Activated CD8-positive, alpha-beta T cell treated with anti-CD3 and anti-CD28 coated beads for 36 hours (primary cell): ENCODE results near the gene INTS1. TPM values are rescaled to one million over a fixed set of nuclear protein-coding genes. Genes with fewer than 3 reads are reported as not detected.

Experiments
- ATAC-seq: fragments of 200-7000 bp; cut with Tn5 transposase; one replicate; pipeline ENCODE4 v1.10.0; 2021; ENCODE audit warnings: mild to moderate bottlenecking, moderate library complexity
- CTCF ChIA-PET: fragments of 350-600 bp; sonication (Branson Sonifier 250); formaldehyde crosslinking; loops from one replicate; lab custom pipeline; 2021; ENCODE audit warnings: antibody characterized with exemption; lab: Charles Lee
- POLR2A ChIA-PET: fragments of 350-600 bp; sonication (Branson Sonifier 250); formaldehyde crosslinking; loops from one replicate; lab custom pipeline; 2021; ENCODE audit warnings: antibody characterized with exemption; lab: Charles Lee
- DNase-seq: peaks from one replicate; pipeline ENCODE4 v3.0.0-alpha.2; 2020
- H3K27ac Mint-ChIP-seq: one replicate; pipeline ENCODE4 v1.8.0; 2021; ENCODE audit warnings: mild to moderate bottlenecking, mixed read lengths
- H3K27me3 Mint-ChIP-seq: one replicate; pipeline ENCODE4 v1.8.0; 2021; ENCODE audit warnings: mixed read lengths
- H3K36me3 Mint-ChIP-seq: one replicate; pipeline ENCODE4 v1.8.0; 2021; ENCODE audit warnings: low read depth, mixed read lengths
- H3K4me1 Mint-ChIP-seq: one replicate; pipeline ENCODE4 v1.8.0; 2021; ENCODE audit warnings: low read depth, mixed read lengths
- H3K4me3 Mint-ChIP-seq: one replicate; pipeline ENCODE4 v1.8.0; 2021; ENCODE audit warnings: mild to moderate bottlenecking, moderate library complexity, mixed read lengths
- H3K9me3 Mint-ChIP-seq: one replicate; pipeline ENCODE4 v1.8.0; 2021; ENCODE audit warnings: mixed read lengths
- intact Hi-C: fragments of 100-400 bp; cut with micrococcal nuclease; formaldehyde crosslinking; loops from one replicate; pipeline ENCODE4 v1.10.0; 2022
- total RNA-seq, 2 experiments: library from RNA; stranded (reverse); gene quantifications; one replicate each; pipeline ENCODE4 v1.2.3, GENCODE V29; 2021
- TF ChIP-seq, protein P1 (sequence below): fragments of 200-600 bp; IDR thresholded peaks from one replicate; pipeline ENCODE4 v1.8.0; 2022; ENCODE audit warnings: antibody characterized with exemption, mild to moderate bottlenecking

INTS1 gene
- total RNA-seq, 2 experiments from 2014 or later = 100 to 103 TPM

DNA sequence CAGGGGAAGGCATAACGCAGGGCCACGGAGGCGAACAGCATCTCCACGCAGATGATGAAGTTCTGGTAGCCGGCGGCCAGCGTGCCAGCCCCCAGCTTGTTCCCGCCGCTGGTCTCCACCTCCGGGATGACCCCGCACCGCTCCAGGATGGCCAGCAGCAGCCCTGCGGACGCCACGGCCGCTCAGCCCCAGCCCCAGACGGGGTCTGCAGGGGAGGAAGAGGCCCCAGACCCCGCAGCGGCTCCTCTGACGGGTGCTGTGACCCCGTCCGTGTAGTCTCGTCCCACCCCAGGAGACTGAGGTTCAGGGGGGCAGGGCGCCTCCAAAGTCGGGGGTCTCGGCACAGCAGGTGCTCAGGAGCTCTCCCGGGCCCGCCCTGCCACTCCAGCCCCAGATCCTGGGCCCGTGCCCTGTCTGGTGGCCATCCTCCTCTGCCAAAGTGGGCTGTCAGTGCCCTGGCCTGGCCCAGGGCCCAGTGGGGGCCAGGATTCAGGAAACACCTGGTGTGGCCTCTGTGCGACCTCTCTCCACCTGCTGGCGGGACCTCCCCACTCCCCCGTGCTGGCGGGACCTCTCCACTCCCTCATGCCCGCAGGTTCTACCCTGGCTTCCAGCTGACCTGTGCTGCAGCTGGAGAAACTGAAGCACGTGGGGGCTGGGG, 43.7 kb upstream of the INTS1 start:
- POLR2A ChIA-PET = interaction anchor here (0.9 kb wide), 1 partner anchor 14 kb away, joined by 4 read pairs; no protein-coding TSS in a partner anchor

DNA sequence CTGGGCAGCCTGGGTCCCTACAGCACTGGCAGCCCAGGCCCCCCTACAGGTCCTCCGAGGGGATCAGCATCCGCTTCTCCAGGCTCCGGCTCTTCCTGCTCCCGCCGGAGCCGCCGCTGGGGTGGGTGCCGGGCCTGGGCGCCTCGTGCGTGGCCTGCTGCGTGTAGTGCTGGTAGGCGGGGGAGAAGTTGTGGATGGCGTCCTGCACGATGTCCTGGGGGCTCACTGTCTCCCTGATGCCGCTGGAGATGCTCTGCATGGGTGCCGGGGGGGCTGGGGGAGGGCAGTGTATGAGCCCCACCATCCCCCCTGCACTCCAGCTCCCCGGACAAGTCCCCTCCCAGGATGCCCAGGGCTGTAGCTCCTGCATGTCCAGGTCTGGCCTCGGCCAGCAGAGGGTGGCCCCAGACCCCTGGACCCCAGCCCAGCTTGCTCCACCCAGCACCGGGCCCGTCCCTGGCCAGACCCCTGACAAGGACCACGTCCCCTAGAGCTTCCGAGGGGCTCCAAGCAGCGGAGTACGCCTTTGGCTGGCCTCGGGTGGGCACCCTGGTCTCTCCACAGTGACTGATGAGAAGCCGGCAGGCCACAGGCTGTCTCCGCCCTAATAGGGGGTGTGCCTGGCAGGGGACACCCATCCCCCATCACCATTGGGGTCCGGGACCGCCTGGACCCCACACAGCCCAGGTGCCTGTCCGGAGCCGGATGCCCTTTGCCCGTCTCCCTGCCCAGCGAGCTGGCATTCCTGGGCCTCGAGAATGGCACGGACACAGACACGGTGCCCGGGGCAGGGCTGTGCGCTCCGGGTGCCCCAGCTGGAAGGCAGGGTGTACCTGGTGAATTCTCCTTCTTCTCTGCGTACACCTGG, 43.0 kb upstream of the INTS1 start:
- no peak for ATAC-seq
- no peak for DNase-seq
- TF ChIP-seq, protein P1, sequence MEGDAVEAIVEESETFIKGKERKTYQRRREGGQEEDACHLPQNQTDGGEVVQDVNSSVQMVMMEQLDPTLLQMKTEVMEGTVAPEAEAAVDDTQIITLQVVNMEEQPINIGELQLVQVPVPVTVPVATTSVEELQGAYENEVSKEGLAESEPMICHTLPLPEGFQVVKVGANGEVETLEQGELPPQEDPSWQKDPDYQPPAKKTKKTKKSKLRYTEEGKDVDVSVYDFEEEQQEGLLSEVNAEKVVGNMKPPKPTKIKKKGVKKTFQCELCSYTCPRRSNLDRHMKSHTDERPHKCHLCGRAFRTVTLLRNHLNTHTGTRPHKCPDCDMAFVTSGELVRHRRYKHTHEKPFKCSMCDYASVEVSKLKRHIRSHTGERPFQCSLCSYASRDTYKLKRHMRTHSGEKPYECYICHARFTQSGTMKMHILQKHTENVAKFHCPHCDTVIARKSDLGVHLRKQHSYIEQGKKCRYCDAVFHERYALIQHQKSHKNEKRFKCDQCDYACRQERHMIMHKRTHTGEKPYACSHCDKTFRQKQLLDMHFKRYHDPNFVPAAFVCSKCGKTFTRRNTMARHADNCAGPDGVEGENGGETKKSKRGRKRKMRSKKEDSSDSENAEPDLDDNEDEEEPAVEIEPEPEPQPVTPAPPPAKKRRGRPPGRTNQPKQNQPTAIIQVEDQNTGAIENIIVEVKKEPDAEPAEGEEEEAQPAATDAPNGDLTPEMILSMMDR = no peak
- H3K27ac Mint-ChIP-seq = no peak overlapping the region
- POLR2A ChIA-PET = no interaction called here
- CTCF ChIA-PET = no interaction called here
- H3K36me3 Mint-ChIP-seq = no peaks in the 10 kb centered on the region
- no peaks in the 10 kb centered on the region for H3K9me3 Mint-ChIP-seq
- H3K4me3 Mint-ChIP-seq = no peak overlapping the region
- peaks cover 2% of the 10 kb centered on the region for H3K4me1 Mint-ChIP-seq
- intact Hi-C loops = no loop called here
- no peaks in the 10 kb centered on the region for H3K27me3 Mint-ChIP-seq

More for the DNA sequence above, 43.7 kb upstream of the INTS1 start:
- ATAC-seq (no peak), DNase-seq (no peak)
- CTCF ChIA-PET = no interaction called here
- Mint-ChIP-seq H3K4me3 (no peak overlapping the region), H3K36me3 (no peaks in the 10 kb centered on the region), H3K4me1 (peaks cover 2% of the 10 kb centered on the region), H3K9me3 (no peaks in the 10 kb centered on the region), H3K27me3 (no peaks in the 10 kb centered on the region), H3K27ac (no peak overlapping the region)
- intact Hi-C loops = no loop called here
- TF ChIP-seq, protein P1 = no peak

DNA sequence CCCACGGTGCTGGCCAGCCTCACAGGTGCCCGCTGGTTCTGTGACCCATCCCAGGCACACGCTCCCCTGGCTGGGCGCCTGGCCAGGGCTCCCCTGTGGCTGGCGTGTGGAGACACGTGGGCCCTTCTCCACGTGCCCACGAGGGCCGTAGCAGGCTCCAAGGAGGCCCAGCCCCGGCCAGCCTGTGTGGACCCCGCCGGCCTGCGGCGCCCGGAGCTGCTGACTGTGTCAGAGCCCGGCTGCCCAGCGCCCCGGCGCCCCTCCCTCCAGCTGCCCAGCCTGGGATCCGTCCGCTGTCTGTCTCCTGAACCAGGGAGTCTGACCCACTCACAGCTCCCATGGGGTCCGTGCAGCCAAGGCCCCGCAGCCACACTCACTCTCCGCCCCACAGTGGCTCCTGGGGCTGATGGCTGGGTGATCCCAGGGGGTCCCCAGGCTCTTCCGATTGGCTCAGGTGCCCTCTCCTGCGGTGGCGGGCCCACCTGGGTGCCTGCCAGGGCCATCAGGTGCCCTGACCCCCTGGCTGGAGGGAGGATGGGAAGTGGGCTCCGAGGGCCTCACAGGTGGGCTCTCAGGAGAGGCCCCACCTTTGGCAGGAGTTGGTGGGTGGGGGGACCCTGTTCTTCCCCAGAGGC, 42.2 kb upstream of the INTS1 start:
- Mint-ChIP-seq H3K27me3 (no peaks in the 10 kb centered on the region), H3K4me3 (no peak overlapping the region), H3K36me3 (no peaks in the 10 kb centered on the region), H3K27ac (no peak overlapping the region), H3K9me3 (no peaks in the 10 kb centered on the region), H3K4me1 (peaks cover 2% of the 10 kb centered on the region)
- CTCF ChIA-PET = no interaction called here
- intact Hi-C loops = no loop called here
- POLR2A ChIA-PET = no interaction called here
- TF ChIP-seq, protein P1 = no peak
- DNase-seq (no peak), ATAC-seq (no peak)

DNA sequence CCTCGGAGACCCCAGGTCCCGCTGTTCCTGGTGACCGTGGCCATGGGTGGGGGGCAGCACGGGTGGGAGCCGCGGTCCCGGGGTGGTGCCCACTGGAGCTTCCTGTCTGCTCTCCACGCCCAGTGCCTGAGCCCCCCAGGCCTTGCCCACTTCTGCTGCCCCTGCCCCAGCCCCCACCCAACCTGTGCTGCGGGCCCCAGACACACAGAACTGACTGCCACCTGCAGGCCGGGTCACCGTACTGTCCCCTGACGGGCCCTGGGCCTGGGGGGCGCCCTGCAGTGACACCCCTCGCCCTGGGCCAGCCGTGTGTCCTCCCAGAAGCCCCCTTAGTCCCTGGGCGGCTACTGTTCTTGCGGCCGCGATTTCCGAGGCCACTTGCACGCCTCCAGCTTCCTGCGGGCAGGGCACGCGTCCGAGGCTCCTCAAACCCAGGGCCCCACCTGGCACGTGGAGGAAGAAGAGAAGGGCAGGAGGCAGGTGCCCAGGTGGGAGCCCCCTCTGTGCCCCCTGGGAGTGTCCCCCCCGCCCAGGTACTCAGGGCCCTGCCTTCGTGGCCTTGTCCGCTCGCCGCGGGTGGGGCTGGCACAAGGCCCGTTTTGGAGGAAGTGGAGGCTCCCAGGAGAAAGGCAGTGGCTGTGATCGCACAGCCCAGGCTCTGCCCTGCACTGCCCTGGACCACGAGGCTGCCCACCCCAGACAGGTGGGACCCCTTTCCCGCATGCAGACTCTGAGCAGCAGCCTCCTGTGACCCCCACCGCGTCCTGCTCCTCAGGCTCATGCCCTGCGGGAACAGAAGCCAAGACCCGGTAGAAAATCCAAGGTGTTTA, 41.4 kb upstream of the INTS1 start:
- TF ChIP-seq, protein P1 = no peak
- ChIA-PET POLR2A (interaction anchor here (1.4 kb wide), 1 partner anchor 16 kb away, joined by 3 read pairs; no protein-coding TSS in a partner anchor), CTCF (no interaction called here)
- Mint-ChIP-seq H3K27ac (no peak overlapping the region), H3K27me3 (no peaks in the 10 kb centered on the region), H3K36me3 (peaks cover 3% of the 10 kb centered on the region), H3K4me3 (no peak overlapping the region), H3K4me1 (peaks cover 2% of the 10 kb centered on the region), H3K9me3 (no peaks in the 10 kb centered on the region)
- DNase-seq (no peak), ATAC-seq (no peak)
- intact Hi-C loops = no loop called here
